Adrenal gland (tissue), 12 donors: ENCODE data around the gene FKBP6. TPM values are rescaled to one million over a fixed set of nuclear protein-coding genes. Genes with fewer than 3 reads are reported as not detected.
A peak's percentile ranks its signal among the peaks of the same experiment; 100 is the strongest.
"Not testable (repeated sequence)": the region's sequence is repeated elsewhere in the genome, so short reads cannot be mapped to it uniquely, and the experiment has no call there.

Experiments used
- DNase-seq, 7 donors: peaks; one replicate each; pipeline ENCODE4 v3.0.0-alpha.2; 2019 to 2020
- H3K27ac ChIP-seq, 5 donors: fragments of 200-600 bp; sonication (generic) in 4 of 5; 1 replicate in 3 of 5; 2 replicates in 2 of 5; pipeline versions ENCODE4 v1.5.1 to v1.8.0; 2016 to 2020; ENCODE audit warnings: mild to moderate bottlenecking in 1 of 5
- H3K27me3 ChIP-seq: fragments of 200-600 bp; 2 replicates; pipeline ENCODE4 v1.8.0; 2021
- H3K36me3 ChIP-seq, 2 donors: fragments of 200-600 bp; replicated peaks in 1 of 2; 1 replicate in 1 of 2; 2 replicates in 1 of 2; pipeline versions ENCODE4 v1.5.1 to v1.8.0; 2018 to 2022
- H3K4me1 ChIP-seq, 2 donors: fragments of 200-600 bp; replicated peaks in 1 of 2; 1 replicate in 1 of 2; 2 replicates in 1 of 2; pipeline versions ENCODE4 v1.5.1 to v1.8.0; 2018 to 2021
- H3K4me3 ChIP-seq, 4 donors: fragments of 200-600 bp; sonication (generic) in 3 of 4; one replicate each; pipeline ENCODE4 v1.5.1; 2016 to 2018
- H3K9me3 ChIP-seq, 3 donors: fragments of 200-600 bp; sonication (generic) in 1 of 3; replicated peaks in 1 of 3; 1 replicate in 2 of 3; 2 replicates in 1 of 3; pipeline versions ENCODE4 v1.5.1 to v1.8.0; 2016 to 2021
- POLR2A ChIP-seq, 2 donors: fragments of 450-650 bp; IDR thresholded peaks; one replicate each; pipeline ENCODE4 v1.6.1; 2017; ENCODE audit warnings: antibody characterized with exemption in 2 of 2, mild to moderate bottlenecking in 2 of 2, moderate library complexity in 1 of 2
- WGBS, 4 donors: extraction: QIAGEN DNeasy Blood & Tissue Kit in 2 of 4; methylation state at CpG; one replicate each; pipeline versions ENCODE4 v1.1.5 to v1.1.7; 2013 to 2017; 5-methylcytosine and 5-hydroxymethylcytosine counted together
- intact Hi-C, 2 donors: fragments of 100-400 bp; cut with DNase I; formaldehyde crosslinking; loops; one replicate each; pipeline versions ENCODE4 v1.14.1 to v1.15.0; 2022 to 2023
- polyA plus RNA-seq, 3 donors: library from polyadenylated mRNA; stranded (reverse); fragments of 200-250 nt in 2 of 3; fragments of 350-450 nt in 1 of 3; fragmentation: Illumina TruSeq in 1 of 3; extraction: RNeasy Lipid Tissue Mini Kit (QIAGEN cat#74804) in 1 of 3; gene quantifications; one replicate each; pipeline ENCODE4 v1.2.3, GENCODE V29; 2013 to 2014
- total RNA-seq, 9 donors: library from RNA; depleted of rRNA in 4 of 9; stranded (reverse); fragments of >200 nt in 4 of 9; fragments of 120-200 nt in 1 of 9; fragmentation: NEBNext Ultra II Directional in 1 of 9; extraction: Animal tissue kit (Norgen Biotek cat#: 25700) in 1 of 9; gene quantifications; one replicate each; pipeline versions ENCODE4 v1.1.0 to v1.2.4, GENCODE V29; 2013 to 2023
- TF ChIP-seq, protein P1 (sequence below), 6 experiments: fragments of 450-650 bp in 4 of 6; fragments of 200-600 bp in 2 of 6; sonication (generic) in 1 of 6; IDR thresholded peaks; 1 replicate in 5 of 6; 2 replicates in 1 of 6; pipeline versions ENCODE4 v1.5.1 to v1.8.0; 2016 to 2021; ENCODE audit warnings: antibody characterized with exemption in 6 of 6, mild to moderate bottlenecking in 2 of 6, moderate library complexity in 1 of 6
- donor health status: healthy with polysubstance abuse.
- donor health status: Bipolar disorder and iron deficiency.
- donor health status: DM: yes; HTN: yes; CAD: no.
- donor health status: DM: no; HTN: no; CAD: no.
- donor health status: DM: no; HTN: no; CAD: no.
- donor health status: DM: yes; HTN: yes; CAD: no.

The FKBP6 gene
- total and polyA plus RNA-seq, 12 donors: 0.07 to 0.88 (median 0.15) TPM; not detected in 9

DNA sequence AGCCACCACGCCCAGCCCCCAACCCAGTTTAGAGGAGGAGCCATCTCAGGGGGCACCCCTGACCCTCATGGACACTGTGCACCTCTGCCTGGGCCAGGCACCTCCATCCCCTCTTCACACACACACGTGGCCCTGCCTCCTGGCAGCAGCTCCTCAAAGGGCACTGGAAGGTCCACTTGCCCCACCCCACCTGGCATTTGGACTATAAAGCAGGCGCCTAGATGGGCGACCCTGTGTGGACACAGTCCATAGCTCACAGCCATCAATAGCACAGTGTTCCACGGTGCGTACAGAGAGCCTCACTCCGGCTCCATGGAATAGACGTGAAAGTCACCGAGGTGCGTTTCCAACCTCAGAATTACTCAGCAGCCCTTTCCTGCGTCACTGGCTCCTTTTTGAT is 41.0 kb downstream of the FKBP6 start:
- no peaks in the 10 kb centered on the region for H3K9me3 ChIP-seq
- no peaks in the 10 kb centered on the region for H3K27me3 ChIP-seq
- intact Hi-C loops: no loop called here
- WGBS, 4 donors: 75 to 88% (median 81%) methylated on average over 5 to 11 of the region's 11 CpGs
- DNase-seq: no peak
- H3K4me1 ChIP-seq: no peaks in the 10 kb centered on the region
- no peak overlapping the region for H3K4me3 ChIP-seq
- no peak overlapping the region for H3K27ac ChIP-seq
- H3K36me3 ChIP-seq: no peaks in the 10 kb centered on the region
- no peak for TF ChIP-seq POLR2A (IDR thresholded peaks at IDR 0.05)
- TF ChIP-seq, protein P1, sequence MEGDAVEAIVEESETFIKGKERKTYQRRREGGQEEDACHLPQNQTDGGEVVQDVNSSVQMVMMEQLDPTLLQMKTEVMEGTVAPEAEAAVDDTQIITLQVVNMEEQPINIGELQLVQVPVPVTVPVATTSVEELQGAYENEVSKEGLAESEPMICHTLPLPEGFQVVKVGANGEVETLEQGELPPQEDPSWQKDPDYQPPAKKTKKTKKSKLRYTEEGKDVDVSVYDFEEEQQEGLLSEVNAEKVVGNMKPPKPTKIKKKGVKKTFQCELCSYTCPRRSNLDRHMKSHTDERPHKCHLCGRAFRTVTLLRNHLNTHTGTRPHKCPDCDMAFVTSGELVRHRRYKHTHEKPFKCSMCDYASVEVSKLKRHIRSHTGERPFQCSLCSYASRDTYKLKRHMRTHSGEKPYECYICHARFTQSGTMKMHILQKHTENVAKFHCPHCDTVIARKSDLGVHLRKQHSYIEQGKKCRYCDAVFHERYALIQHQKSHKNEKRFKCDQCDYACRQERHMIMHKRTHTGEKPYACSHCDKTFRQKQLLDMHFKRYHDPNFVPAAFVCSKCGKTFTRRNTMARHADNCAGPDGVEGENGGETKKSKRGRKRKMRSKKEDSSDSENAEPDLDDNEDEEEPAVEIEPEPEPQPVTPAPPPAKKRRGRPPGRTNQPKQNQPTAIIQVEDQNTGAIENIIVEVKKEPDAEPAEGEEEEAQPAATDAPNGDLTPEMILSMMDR (IDR thresholded peaks at IDR 0.05): no peak

DNA sequence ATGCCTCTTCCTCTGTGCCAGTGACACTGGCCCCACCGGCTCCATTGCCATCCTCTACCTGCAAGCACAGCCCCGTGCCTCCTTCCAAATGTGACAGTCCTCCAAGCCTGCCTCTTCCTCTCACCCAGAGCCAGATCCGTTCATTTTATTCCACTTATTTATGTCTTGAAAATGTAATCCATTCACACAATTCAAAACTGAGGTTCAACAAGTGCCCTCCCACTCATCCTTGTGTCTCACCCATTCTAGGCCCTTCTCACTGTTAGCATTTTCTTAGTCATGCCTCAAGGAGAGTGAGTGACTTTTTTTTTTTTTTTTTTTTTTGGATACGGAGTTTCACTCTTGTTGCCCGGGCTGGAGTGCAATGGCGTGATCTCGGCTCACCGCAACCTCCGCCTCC is 41.7 kb downstream of the FKBP6 start:
- no peaks in the 10 kb centered on the region for H3K27me3 ChIP-seq
- intact Hi-C loops: no loop called here
- no peaks in the 10 kb centered on the region for H3K4me1 ChIP-seq
- no peak overlapping the region for H3K4me3 ChIP-seq
- WGBS, 4 donors: 82 to 94% (median 91%) methylated on average over 9 of the region's 9 CpGs
- H3K27ac ChIP-seq: no peak overlapping the region
- no peak for TF ChIP-seq POLR2A (IDR thresholded peaks at IDR 0.05)
- TF ChIP-seq, protein P1 (IDR thresholded peaks at IDR 0.05): no peak
- H3K9me3 ChIP-seq: no peaks in the 10 kb centered on the region
- DNase-seq: no peak
- no peaks in the 10 kb centered on the region for H3K36me3 ChIP-seq

DNA sequence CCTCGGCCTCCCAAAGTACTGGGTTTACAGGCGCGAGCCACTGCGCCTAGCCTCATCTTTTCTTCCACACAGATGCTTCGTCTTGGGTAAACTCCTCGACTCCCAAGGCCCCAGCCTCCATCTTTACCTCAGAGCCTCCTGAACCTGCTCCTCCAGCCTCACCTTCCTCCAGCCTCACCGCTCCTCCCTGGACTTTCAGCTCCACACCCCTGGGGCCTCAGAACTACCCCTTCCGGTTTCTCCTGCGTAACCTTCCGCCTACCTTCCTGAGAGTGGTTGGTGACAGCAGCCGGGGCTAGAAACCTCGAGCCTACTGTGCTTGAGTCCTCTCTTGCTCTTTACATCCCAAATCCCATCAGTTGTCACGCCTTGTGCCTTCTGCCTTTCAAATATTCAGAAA is 45.8 kb downstream of the FKBP6 start:
- WGBS, 4 donors: 90 to 94% (median 91%) methylated on average over 13 of the region's 13 CpGs
- Histone ChIP-seq H3K36me3 (no peaks in the 10 kb centered on the region), H3K4me1 (no peaks in the 10 kb centered on the region), H3K27ac (no peak overlapping the region), H3K4me3 (no peak overlapping the region), H3K27me3 (no peaks in the 10 kb centered on the region), H3K9me3 (no peaks in the 10 kb centered on the region)
- DNase-seq: no peak
- no peak for TF ChIP-seq POLR2A (IDR thresholded peaks at IDR 0.05)
- TF ChIP-seq, protein P1 (IDR thresholded peaks at IDR 0.05): no peak
- intact Hi-C loops: no loop called here

DNA sequence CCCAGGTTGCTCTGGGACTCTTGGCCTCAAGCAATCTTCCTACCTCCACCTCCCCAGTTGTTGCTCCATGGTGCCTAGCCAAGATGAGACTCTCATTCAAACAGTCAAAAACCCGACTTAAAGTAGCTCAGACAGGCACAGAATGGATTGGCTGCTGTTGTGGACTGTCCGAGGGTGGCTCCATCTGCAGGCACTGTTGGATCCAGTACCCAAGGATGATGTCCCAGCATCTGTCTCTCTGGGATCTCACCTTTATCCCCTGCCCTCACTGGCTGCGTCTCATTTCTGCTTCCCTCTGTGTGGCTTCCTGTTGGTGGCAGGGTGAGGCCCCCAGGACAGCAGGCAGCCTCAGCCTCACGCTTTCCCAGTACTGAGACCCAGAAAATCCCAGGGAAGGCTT is 48.3 kb downstream of the FKBP6 start:
- H3K4me1 ChIP-seq, H3K27ac ChIP-seq, H3K9me3 ChIP-seq, intact Hi-C loops, H3K27me3 ChIP-seq, H3K4me3 ChIP-seq, H3K36me3 ChIP-seq, DNase-seq: not testable (repeated sequence)
- WGBS, 4 donors: 55 to 84% (median 75%) methylated on average over 2 to 4 of the region's 4 CpGs

DNA sequence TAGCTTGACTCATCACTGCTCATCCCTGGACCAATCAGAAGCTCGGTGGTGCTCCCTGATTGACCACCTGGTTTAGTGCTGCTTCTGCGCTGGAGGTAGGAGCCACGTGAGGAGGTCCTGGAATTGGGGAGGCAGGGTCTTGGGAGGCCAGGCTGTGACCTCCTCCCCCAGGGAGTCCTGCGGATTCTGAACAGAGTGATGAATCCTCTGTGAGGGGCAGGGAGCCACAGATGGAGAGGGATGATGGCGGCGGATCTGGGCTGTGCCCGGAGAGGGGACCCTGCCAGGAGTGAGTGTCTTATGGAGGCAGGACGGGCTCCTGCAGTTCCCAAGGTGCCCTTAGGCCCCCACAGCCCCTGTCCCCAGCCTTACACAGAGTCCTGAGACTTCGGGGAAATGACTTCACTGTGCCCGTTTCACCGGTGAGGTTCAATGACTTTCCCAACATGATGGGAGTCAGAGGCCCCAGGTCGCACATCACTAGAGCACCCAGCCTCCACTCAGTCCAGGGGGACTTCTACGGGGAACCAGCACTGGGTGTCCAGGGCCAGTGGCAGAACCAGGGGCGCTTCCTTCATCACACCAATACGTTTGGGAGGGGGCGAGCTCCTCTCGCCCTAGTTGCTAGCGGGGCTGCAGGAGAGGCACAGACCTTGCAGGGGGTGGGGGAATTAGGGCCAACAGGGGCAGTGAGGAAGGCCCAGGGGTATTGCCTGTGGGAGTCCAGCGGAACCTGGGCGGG is 48.9 kb downstream of the FKBP6 start:
- Histone ChIP-seq H3K4me1 (no peaks in the 10 kb centered on the region), H3K36me3 (no peaks in the 10 kb centered on the region), H3K4me3 (no peak overlapping the region), H3K27ac (no peak overlapping the region), H3K9me3 (no peaks in the 10 kb centered on the region), H3K27me3 (no peaks in the 10 kb centered on the region)
- intact Hi-C loops: no loop called here
- 83 to 90% (median 87%) methylated on average over 10 to 20 of the region's 20 CpGs for WGBS, 4 donors
- DNase-seq: no peak
- no peak for TF ChIP-seq POLR2A (IDR thresholded peaks at IDR 0.05)
- TF ChIP-seq, protein P1 (IDR thresholded peaks at IDR 0.05): no peak

DNA sequence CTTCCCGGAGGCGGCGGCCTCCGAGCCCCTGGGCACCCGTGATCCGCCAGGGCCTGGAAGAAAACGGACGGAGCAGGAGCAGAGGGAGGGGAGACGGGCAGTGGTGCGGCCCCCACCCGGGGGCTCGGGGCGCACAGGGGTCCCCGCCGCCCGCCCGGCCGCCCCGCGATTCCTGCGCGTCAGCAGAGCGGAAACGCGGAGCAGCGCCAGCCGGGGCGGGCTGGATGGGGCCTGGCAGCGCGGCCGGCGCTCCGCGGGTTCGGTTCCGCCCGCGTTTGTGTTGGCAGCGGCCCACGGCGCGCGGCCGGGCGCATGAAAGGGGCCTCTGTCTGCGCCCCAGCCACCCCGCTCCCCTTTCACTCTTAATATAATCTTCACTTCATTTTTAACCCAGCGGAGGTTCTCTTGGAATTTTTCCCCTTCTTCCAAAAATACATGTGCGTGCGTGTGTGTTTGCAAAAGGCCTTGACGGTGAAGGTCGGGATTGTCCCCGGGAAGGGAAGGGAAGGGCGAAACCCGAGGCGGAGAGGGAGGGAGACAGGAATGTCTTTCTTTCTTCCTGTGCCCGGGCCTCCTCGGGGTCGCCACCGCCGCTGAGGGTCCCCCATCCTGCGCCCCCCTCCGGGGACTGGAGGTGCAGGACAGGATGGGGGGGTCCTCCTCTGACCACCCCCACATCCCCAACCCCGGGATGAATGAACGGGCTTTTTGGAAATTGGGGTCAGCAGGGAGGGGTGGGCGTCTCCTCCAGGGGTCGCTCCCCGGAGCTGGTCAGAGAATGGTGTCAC is 49.6 kb downstream of the FKBP6 start:
- H3K9me3 ChIP-seq, H3K27ac ChIP-seq, intact Hi-C loops, DNase-seq, H3K27me3 ChIP-seq, H3K36me3 ChIP-seq, H3K4me1 ChIP-seq: not testable (repeated sequence)
- H3K4me3 ChIP-seq: peak overlapping the region in 1 of 4 donors; percentile 41
- WGBS, 4 donors: 7 to 11% (median 10%) methylated on average over 21 to 52 of the region's 68 CpGs
